HCEC 1CT (cell line): ENCODE data around the gene NOC4L.
"Not testable (repeated sequence)": the region's sequence is repeated elsewhere in the genome, so short reads cannot be mapped to it uniquely, and the experiment has no call there.

ENCODE experiments used
- DNase-seq: peaks from one replicate; pipeline ENCODE4 v3.0.0-alpha.2; 2017

The NOC4L gene

GRCh38 chr12:132124766-132125425 lies 19.4 kb upstream of the NOC4L start:
- no peak for DNase-seq

GRCh38 chr12:132125736-132126135 lies 18.5 kb upstream of the NOC4L start:
- DNase-seq, result no peak

- DNase-seq, result no peak
These were observed 17.2 kb upstream of the NOC4L start for GRCh38 chr12:132127041-132127440.

GRCh38 chr12:132129007-132129406 lies 15.2 kb upstream of the NOC4L start:
- DNase-seq, result no peak

- DNase-seq, result no peak
These were observed 13.6 kb upstream of the NOC4L start for GRCh38 chr12:132130690-132131089.

- DNase-seq, result no peak
These were observed 13.0 kb upstream of the NOC4L start for GRCh38 chr12:132131229-132131628.

GRCh38 chr12:132131952-132132351 lies 12.3 kb upstream of the NOC4L start:
- no peak for DNase-seq

- no peak for DNase-seq
These were observed 11.4 kb upstream of the NOC4L start for GRCh38 chr12:132132609-132133430.

GRCh38 chr12:132133952-132134652 lies 10.2 kb upstream of the NOC4L start:
- DNase-seq, result no peak

GRCh38 chr12:132134653-132135183 lies 9.5 kb upstream of the NOC4L start:
- not testable (repeated sequence) for DNase-seq

GRCh38 chr12:132136226-132136625 lies 8.0 kb upstream of the NOC4L start:
- not testable (repeated sequence) for DNase-seq

GRCh38 chr12:132137483-132138125 lies 6.7 kb upstream of the NOC4L start:
- no peak for DNase-seq

GRCh38 chr12:132138941-132139871 lies 5.1 kb upstream of the NOC4L start:
- DNase-seq, result no peak

- no peak for DNase-seq
These were observed 4.3 kb upstream of the NOC4L start for GRCh38 chr12:132139912-132140311.

GRCh38 chr12:132140501-132140900 lies 3.8 kb upstream of the NOC4L start:
- no peak for DNase-seq

GRCh38 chr12:132140918-132141841 lies 3.1 kb upstream of the NOC4L start:
- DNase-seq, result no peak

- no peak for DNase-seq
These were observed 2.1 kb upstream of the NOC4L start for GRCh38 chr12:132141976-132142678.

- no peak for DNase-seq
These were observed 1.4 kb upstream of the NOC4L start for GRCh38 chr12:132142679-132143335.

- no peak for DNase-seq
These were observed 753 bp upstream of the NOC4L start for GRCh38 chr12:132143336-132144071.
